Neural crest cell (in vitro differentiated cells): Measurements from ENCODE around the gene RPTOR. TPM values are rescaled to one million over a fixed set of nuclear protein-coding genes. Genes with fewer than 3 reads are reported as not detected.
A peak's percentile ranks its signal among the peaks of the same experiment; 100 is the strongest.

Experiments
- DNase-seq: peaks from one replicate; pipeline ENCODE4 v3.0.0; 2021; ENCODE audit warnings: low read depth, mixed read lengths, low spot score
- H3K27ac Mint-ChIP-seq: one replicate; pipeline ENCODE4 v1.8.0; 2021; ENCODE audit warnings: mild to moderate bottlenecking, mixed read lengths; ENCODE audit not compliant: unreplicated experiment
- H3K27me3 Mint-ChIP-seq: 2 replicates; pipeline ENCODE4 v1.8.0; 2021; ENCODE audit warnings: low read depth, mild to moderate bottlenecking, mixed read lengths
- H3K36me3 Mint-ChIP-seq: 2 replicates; pipeline ENCODE4 v1.8.0; 2021; ENCODE audit warnings: low read depth, mild to moderate bottlenecking, mixed read lengths
- H3K4me1 Mint-ChIP-seq: 2 replicates; pipeline ENCODE4 v1.8.0; 2021; ENCODE audit warnings: mixed read lengths
- H3K4me3 Mint-ChIP-seq: one replicate; pipeline ENCODE4 v1.8.0; 2021; ENCODE audit warnings: mild to moderate bottlenecking, mixed read lengths
- H3K9me3 Mint-ChIP-seq: 2 replicates; pipeline ENCODE4 v1.8.0; 2021; ENCODE audit warnings: mixed read lengths
- total RNA-seq: library from RNA; stranded (reverse); gene quantifications from 2 replicates; pipeline ENCODE4 v1.2.1, GENCODE V29; 2021
- TF ChIP-seq, protein P1 (sequence below): fragments of 200-600 bp; sonication (generic); conservative IDR thresholded peaks from 2 replicates; pipeline ENCODE4 v1.5.0; 2021; ENCODE audit warnings: antibody characterized with exemption, mild to moderate bottlenecking

RPTOR gene
- total RNA-seq, 1 donor from 2014 or later: 41.1 TPM

- H3K27me3 Mint-ChIP-seq: no peaks in the 10 kb centered on the region
Observed at GRCh38 chr17:80969674-80970043, 425.0 kb downstream of the RPTOR start.

DNA sequence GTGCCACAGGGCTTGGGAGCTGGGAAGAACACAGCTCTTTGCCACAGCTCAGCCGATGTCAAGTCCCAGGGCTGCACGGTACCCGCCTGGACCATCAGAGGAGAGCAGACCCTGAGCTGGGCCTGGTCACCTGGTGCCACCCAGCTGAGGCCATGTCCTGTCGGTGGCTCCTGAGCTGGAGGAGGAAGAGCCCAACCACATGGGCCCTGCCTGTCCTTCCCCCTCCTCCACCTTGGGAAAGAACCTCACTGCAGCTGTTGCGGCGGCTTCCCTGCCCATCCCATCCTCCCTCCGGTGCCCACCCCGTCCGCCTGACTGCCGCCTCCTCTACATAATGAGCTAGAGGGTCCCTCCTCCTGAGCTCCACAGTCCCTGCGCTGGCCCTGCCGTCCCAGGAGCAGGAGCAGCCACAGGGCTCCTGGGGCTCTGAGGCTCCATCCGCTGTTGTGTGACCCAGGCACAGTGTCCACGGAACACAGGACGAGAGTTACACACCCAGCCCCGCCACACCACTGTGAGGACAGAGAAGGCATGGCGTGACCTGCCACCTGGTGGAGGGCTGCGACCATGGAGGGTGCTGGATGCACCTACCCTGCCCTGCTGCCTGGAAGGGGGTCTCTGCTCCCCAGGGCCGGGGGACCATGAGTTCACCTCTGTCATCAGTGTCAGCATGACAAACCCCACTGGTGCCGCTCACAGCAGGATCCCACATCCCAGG is 425.6 kb downstream of the RPTOR start:
- no peak overlapping the region for H3K27ac Mint-ChIP-seq
- H3K4me3 Mint-ChIP-seq: no peak overlapping the region
- no peak for DNase-seq
- TF ChIP-seq, protein P1, sequence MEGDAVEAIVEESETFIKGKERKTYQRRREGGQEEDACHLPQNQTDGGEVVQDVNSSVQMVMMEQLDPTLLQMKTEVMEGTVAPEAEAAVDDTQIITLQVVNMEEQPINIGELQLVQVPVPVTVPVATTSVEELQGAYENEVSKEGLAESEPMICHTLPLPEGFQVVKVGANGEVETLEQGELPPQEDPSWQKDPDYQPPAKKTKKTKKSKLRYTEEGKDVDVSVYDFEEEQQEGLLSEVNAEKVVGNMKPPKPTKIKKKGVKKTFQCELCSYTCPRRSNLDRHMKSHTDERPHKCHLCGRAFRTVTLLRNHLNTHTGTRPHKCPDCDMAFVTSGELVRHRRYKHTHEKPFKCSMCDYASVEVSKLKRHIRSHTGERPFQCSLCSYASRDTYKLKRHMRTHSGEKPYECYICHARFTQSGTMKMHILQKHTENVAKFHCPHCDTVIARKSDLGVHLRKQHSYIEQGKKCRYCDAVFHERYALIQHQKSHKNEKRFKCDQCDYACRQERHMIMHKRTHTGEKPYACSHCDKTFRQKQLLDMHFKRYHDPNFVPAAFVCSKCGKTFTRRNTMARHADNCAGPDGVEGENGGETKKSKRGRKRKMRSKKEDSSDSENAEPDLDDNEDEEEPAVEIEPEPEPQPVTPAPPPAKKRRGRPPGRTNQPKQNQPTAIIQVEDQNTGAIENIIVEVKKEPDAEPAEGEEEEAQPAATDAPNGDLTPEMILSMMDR: peak; percentile 53
- peaks cover 4% of the 10 kb centered on the region for H3K36me3 Mint-ChIP-seq
- peaks cover 9% of the 10 kb centered on the region for H3K4me1 Mint-ChIP-seq
- H3K27me3 Mint-ChIP-seq: no peaks in the 10 kb centered on the region
- no peaks in the 10 kb centered on the region for H3K9me3 Mint-ChIP-seq

More at GRCh38 chr17:80969674-80970043, 425.0 kb downstream of the RPTOR start:
- Mint-ChIP-seq H3K4me3 (peak overlapping the region; percentile 27), H3K27ac (no peak overlapping the region), H3K4me1 (peaks cover 9% of the 10 kb centered on the region), H3K36me3 (peaks cover 4% of the 10 kb centered on the region), H3K9me3 (no peaks in the 10 kb centered on the region)
- TF ChIP-seq, protein P1: no peak
- no peak for DNase-seq

DNA sequence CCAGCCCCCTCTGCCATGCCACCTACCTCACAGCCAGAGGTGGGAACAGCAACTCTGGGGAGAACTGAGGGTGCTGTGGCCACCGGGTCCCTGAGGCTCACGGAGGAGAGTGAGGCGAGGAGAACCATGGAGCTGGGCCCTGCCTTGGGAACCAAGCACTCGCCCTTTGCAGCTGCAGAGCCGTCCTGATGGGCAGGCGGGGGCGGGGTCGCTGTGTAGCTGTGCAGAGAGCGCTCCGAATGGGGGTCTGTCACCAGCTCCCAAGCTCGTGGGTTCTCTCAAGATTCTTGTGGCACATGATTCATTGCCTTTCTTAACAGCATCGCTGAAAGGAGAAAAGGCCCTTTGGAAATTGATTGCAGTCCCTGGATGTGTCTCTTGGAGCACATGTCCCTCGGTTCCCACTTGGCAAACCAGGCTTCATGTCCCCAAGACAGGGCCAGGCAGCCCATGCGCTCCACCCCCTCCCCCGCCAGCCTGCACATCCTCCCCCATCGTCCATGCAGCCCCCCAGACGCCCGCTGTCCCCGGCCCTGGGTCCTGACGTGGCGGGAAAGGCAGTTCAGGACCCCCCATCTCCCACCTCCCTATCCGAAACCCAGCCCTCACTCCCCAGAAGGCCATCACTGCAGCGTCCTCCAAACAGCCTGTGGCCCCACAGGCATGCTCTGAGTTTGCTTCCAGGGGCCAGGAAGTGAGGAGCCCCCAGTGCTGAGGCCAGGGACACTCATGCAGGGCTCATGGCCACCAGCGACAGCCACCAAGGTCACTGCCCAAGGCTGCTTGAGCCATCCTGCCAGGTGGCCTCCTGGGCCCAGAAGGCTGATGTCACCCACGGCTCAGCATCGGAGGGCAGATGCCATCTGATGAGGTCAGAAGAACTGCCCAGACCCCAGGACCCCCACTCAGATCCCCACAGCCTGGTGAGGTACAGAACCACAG is 426.4 kb downstream of the RPTOR start:
- Mint-ChIP-seq H3K36me3 (no peaks in the 10 kb centered on the region), H3K4me3 (no peak overlapping the region), H3K9me3 (no peaks in the 10 kb centered on the region), H3K27me3 (no peaks in the 10 kb centered on the region), H3K4me1 (peaks cover 9% of the 10 kb centered on the region), H3K27ac (no peak overlapping the region)
- DNase-seq: no peak
- TF ChIP-seq, protein P1: peak; percentile 9

- Mint-ChIP-seq H3K27me3 (no peaks in the 10 kb centered on the region), H3K27ac (no peak overlapping the region), H3K4me1 (peaks cover 9% of the 10 kb centered on the region), H3K4me3 (no peak overlapping the region), H3K9me3 (no peaks in the 10 kb centered on the region), H3K36me3 (no peaks in the 10 kb centered on the region)
- no peak for DNase-seq
- TF ChIP-seq, protein P1: no peak
Observed at GRCh38 chr17:80971704-80972304, 427.2 kb downstream of the RPTOR start.

- H3K4me3 Mint-ChIP-seq: no peak overlapping the region
- H3K27ac Mint-ChIP-seq: no peak overlapping the region
- DNase-seq: no peak
Observed at GRCh38 chr17:80976701-80977100, 432.1 kb downstream of the RPTOR start.

More at GRCh38 chr17:80976701-80977100, 432.1 kb downstream of the RPTOR start:
- H3K27me3 Mint-ChIP-seq: peaks cover 4% of the 10 kb centered on the region
- H3K9me3 Mint-ChIP-seq: no peaks in the 10 kb centered on the region
- TF ChIP-seq, protein P1: no peak
- peaks cover 9% of the 10 kb centered on the region for H3K4me1 Mint-ChIP-seq
- no peaks in the 10 kb centered on the region for H3K36me3 Mint-ChIP-seq
